HG03558 (cell line): ENCODE measurements around the gene TRMO.
A peak's percentile ranks its signal among the peaks of the same experiment; 100 is the strongest.
"Not testable (repeated sequence)": the region's sequence is repeated elsewhere in the genome, so short reads cannot be mapped to it uniquely, and the experiment has no call there.

Source experiments
- ATAC-seq: cut with Tn5 transposase; IDR thresholded peaks from one replicate; pipeline ENCODE4 v1.9.1; 2021; ENCODE audit warnings: moderate number of reproducible peaks; ENCODE audit not compliant: unreplicated experiment; ENCODE audit errors: extremely low read depth

The TRMO gene, protein sequence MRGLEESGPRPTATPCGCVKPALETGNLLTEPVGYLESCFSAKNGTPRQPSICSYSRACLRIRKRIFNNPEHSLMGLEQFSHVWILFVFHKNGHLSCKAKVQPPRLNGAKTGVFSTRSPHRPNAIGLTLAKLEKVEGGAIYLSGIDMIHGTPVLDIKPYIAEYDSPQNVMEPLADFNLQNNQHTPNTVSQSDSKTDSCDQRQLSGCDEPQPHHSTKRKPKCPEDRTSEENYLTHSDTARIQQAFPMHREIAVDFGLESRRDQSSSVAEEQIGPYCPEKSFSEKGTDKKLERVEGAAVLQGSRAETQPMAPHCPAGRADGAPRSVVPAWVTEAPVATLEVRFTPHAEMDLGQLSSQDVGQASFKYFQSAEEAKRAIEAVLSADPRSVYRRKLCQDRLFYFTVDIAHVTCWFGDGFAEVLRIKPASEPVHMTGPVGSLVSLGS

DNA sequence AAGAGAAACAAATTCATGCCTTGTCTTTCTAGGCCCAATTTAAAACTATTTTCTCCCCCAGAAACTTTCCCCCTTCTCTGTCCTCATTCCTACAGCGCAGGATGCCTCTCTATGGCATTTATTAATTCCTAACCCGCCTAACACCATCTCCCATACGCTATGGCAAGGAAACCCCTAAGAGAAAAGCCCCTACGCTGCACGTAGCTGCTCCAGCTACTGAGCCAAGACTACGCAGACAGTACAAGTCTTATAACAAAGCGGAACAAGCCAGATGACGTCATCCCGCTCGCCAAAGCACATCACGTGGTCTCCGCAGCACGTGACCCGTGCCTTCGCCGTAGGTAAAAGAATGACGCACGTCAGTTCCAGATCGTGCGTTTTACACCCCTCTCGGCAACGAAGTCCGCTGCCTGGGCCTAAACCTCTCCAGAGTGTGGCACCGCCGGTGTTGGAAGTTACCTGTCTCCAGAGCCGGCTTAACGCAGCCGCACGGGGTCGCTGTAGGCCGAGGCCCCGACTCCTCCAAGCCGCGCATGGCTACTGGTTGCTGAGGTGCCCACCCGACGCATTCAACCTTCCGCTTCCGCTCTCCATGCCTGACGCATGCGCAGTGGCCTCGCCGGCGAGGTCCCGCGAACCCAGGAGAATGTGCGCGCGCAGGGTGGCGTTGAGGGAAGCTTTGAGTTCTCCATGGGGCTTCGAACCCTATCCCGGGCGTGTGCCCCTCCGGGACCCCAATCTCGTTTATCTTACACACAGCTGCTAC, at the start of gene TRMO:
TSS of gene TRMO (minus strand) at position 542 of the 766 bp plus-strand sequence. CDS start at position 535, 7 bp downstream.
- peak; percentile 66 for ATAC-seq

DNA sequence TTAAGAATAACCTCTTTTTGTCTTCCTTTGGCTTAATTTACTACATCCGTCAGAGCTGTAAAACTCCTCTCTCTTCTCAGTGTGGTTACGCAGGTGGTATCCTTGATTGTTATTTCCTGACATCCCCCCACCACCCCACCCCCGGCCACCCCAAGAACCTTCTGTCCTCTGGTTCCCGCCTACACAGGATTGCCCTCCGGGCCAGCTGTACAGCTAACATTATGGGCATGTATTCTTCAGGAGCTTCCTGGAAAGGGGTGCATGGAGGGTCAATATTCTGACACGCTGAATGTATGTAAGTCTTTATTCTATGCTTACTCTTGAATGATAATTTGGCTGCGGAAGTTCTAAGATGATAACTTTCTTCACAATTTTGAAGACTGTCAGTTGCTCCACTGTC, 47.9 kb upstream of the TRMO start:
- no peak for ATAC-seq

GRCh38 chr9:97969014-97969413, 46.7 kb upstream of the TRMO start:
- no peak for ATAC-seq

GRCh38 chr9:97966493-97966892, 44.2 kb upstream of the TRMO start:
- no peak for ATAC-seq

GRCh38 chr9:97964901-97965300, 42.6 kb upstream of the TRMO start:
- no peak for ATAC-seq

GRCh38 chr9:97963232-97963631, 40.9 kb upstream of the TRMO start:
- ATAC-seq, result no peak

GRCh38 chr9:97962575-97962974, 40.3 kb upstream of the TRMO start:
- no peak for ATAC-seq

- ATAC-seq, result no peak
Observed at GRCh38 chr9:97962136-97962535, 39.8 kb upstream of the TRMO start.

DNA sequence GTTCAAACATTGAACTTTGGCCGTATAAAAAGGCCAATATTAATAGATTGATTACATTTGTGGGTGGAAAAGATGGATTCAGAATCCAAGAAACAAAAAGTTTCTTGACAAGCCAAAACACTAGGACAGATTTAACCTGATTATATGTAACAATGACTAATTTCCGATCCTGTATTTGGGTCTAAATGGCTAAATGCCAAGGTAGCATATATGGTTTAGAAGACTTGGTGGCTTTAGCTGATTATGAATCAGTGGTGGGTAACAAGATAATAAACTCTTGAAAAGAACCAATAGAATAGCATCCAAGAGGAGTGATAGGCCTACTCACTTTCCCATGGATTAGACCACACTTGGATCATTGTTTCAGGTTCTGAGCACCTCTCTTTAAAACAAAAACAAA, 39.1 kb upstream of the TRMO start:
- ATAC-seq, result no peak

GRCh38 chr9:97960678-97961328, 38.5 kb upstream of the TRMO start:
- not testable (repeated sequence) for ATAC-seq

GRCh38 chr9:97959585-97959984, 37.3 kb upstream of the TRMO start:
- no peak for ATAC-seq

- ATAC-seq, result no peak
Observed at GRCh38 chr9:97958812-97959511, 36.7 kb upstream of the TRMO start.

GRCh38 chr9:97956331-97956730, 34.0 kb upstream of the TRMO start:
- ATAC-seq, result no peak

DNA sequence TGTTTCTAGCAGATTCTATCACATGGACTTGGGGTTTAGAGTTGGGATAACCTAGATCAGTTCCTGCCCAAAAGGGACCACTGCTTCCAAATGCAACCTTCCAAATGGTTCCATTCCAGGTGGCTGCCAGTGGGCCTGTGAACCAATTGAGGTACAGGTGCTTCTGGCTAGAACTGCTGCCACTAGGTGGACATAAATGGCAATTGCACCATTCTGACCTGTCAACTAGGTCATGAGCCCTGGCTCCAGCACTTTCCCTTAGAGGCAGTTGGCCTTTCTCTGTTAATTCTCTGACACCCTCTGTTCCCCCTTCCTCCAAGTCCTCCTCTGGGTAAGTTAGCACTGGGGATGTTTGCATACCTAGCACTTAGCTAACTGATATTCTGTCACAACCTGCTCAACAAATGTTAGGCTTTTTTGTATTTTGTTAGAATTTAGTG, 32.3 kb upstream of the TRMO start:
- no peak for ATAC-seq

GRCh38 chr9:97950873-97951272, 28.6 kb upstream of the TRMO start:
- not testable (repeated sequence) for ATAC-seq

DNA sequence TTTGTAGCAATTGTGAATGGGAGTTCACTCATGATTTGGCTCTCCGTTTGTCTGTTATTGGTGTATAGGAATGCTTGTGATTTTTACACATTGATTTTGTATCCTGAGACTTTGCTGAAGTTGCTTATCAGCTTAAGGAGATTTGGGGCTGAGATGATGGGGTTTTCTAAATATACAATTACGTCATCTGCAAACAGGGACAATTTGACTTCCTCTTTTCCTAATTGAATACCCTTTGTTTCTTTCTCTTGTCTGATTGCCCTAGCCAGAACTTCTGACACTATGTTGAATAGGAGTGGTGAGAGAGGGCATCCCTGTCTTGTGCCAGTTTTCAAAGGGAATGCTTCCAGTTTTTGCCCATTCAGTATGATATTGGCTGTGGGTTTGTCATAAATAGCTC, 24.8 kb upstream of the TRMO start:
- not testable (repeated sequence) for ATAC-seq

DNA sequence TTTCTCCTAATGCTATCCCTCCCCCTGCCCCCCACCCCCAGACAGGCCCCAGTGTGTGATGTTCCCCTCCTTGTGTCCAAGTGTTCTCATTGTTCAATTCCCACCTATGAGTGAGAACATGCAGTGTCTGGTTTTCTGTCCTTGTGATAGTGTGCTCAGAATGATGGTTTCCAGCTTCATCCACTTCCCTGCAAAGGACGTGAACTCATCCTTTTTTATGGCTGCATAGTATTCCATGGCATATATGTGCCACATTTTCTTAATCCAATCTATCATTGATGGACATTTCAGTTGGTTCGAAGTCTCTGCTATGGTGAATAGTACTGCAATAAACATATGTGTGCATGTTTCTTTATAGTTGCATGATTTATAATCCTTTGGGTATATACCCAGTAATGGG, 23.2 kb upstream of the TRMO start:
- not testable (repeated sequence) for ATAC-seq

DNA sequence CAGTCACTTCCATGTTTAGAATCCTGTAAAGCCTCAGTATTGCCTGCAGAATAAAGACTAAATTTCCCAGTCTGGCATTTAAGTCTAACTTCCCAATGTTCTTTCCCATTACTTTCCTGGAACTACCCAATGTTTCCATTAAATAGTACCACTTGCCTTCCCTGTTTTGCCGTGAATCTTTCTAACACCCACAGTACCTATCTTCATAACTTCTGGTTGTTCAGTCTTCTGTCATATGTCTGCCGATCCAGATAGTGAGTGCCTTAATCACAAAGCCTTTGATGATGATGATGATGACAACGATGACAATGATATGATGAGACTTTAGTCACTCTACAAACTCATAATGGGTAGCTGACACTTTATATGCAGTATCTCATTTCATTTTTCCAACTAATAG, 22.3 kb upstream of the TRMO start:
- ATAC-seq, result no peak

DNA sequence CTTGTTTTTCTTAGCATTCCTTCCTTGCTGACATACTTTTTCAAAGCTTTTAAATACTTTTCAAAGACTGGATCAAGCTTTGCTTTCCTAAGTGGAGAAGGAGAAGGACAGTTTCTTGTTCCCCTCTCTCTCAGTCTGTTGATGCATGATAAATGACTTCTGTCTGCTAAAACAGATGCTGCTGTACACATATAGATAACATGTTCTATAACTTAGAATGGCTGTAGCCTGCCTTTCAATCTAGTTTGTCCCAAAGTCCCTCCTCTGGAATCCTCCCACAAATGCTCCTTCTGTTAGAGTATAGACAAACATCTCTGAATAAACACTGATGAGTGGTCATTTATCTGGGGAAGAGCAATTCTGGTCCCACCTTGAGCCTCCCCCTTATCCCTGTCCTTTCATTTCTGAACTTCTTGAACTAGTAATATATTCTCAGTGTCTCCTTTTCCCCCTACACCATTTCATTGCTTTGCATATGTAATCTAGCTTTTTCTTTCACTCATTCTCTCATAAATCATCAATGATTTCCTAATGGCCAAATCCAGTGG, 21.1 kb upstream of the TRMO start:
- ATAC-seq, result no peak

DNA sequence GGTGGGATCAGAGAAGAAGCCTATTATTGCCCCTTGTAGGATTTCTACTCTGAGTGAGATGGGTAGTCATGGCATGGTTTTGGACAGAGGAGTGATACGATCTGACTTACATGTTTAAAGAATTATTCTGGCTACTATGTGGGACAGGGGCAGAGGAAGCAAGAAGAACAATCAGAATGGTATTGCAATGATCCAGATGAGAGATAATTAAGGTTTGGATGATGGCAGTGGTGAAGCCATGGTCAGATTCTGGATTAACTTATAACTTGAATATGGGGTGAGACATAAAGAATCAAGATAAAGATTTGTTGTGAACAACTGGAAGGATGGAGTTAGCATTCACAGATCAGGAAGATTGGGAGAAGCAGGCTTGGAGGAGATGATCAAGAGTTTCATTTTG, 19.0 kb upstream of the TRMO start:
- ATAC-seq, result no peak
